Stimulated activated CD4-positive, alpha-beta T cell treated with anti-CD3 and anti-CD28 coated beads, Interleukin-4, amount 100 ng/mL, for 48 hours (primary cell): ENCODE results near the gene SNX8.

Experiments
- DNase-seq, 2 donors: peaks; one replicate each; pipeline ENCODE4 v3.0.0-alpha.2; 2020; ENCODE audit warnings: low read depth in 2 of 2

Gene SNX8

DNA sequence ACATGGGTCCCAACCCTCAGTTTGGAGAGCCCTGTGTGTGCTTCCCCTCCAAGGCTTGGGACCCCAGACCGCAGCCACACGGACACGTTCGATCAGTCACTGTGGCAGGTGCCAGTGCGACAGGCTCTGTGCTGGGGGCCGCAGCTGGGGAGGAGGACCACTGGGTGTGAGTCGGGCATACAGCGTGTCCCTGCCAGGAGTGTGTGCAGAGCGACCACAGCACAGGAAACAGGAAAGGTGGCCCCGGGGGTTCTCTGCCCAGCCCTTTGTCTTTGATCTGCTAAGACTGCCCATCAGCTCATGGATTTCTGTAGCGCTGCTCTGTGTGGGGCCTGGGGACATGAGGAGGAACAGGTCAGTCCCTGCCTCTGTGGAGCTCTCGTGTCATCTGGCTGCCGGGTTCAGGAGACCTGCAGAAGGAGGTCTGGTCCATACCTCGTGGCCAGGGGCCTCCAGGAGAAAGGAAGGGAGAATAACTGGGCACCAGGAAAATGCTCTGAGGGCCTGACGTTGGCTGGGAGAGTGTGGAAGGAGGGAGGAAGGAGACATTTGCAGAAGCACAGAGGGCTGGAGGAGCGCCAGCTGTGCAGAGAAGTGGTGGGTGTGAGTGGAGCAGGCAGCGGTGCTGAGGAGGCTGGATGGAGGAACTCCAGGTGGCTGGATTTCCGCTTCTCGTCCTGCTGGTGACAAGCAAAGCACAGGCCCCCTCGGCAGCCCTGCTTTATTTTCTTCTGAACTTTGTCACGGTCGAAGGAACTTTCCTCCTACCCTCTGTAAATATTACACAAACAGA, 68.2 kb downstream of the SNX8 start:
- DNase-seq: no peak

DNA sequence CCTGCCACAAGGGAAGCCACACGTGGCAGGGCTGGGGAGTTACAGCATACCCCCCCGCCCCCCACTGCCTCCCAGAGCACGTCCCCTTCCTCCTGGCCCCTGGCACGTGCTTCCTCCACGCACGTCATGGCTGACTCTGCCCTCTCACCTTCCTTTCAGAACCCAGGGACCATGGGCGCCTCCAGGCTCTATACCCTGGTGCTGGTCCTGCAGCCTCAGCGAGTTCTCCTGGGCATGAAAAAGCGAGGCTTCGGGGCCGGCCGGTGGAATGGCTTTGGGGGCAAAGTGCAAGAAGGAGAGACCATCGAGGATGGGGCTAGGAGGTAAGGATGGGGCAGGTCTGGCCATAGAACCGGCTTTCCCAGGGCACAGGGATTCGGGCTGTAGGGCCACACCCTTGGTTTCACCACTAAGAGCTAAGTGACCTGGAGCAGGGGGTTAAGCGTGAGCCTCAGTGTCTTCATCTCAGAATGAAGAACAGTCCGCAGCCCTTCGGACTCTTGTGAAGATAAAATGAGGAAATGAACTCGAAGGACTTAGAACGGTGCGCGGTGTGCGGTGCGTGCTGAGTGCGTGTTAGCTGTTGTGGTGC, 69.7 kb downstream of the SNX8 start:
- DNase-seq: no peak

DNA sequence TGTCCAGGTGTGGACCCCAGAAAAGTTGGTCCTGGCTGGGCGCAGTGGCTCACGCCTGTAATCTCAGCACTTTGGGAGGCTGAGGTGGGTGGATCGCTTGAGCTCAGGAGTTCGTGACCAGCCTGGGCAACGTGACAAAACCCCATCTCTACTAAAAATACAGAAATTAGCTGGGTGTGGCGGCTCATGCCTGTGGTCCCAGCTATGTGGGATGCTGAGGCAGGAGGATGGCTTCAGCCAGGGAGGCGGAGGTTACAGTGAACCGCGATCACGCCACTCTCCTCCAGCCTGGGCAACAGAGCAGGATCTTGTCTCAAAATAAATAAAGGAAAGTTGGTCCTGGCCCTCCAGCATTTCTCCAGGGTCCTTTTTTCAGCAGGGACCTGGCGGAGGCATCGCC, 70.8 kb downstream of the SNX8 start:
- no peak for DNase-seq

- no peak for DNase-seq
These were observed 71.5 kb downstream of the SNX8 start for GRCh38 chr7:2242541-2243429.

DNA sequence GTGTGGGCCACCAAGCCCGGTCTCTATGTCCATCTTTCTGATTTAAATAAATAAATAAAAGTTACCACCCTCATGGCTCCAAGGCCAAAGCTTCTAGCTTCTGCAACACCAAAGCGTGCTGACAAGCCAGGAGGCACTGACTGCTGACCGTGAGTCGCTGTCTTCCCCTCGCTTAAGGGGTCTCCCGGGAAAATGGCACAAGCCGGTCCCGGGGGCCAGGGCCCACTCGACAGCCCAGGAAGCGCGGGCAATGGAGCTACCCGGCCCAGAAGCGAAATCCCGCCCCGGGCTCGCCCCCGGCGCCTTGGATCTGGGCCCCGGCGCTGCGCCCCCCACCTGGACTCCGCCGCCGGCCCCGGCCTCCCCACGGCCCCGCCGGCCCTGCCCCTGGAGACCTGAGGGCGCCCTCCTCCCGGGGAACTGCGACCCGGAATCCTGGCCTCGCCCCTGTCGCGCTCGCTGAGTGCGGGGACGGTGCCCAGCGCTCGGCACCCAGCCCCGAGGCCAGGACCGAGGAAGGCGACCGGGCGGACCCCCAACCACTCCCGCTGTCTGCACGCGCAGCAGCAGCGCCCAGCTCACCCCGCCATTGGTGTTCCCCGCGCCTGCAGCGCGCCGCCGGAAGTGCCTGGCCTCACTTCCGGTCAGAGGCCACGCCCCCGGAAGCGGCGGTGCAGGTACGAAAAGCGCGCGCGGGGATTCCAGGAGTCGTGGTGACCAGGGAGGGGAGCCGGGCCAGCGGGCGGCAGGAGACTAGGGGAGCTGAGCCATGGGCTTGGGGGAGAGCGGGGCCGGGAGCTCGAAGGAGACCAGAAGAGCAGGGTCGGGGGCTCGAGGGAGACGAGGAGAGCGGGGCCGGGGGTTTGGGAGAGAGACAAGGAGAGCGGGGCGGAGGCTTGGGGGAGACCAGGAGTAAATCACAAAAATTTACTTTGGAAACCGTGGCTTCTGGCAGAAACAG, 72.4 kb downstream of the SNX8 start, which contains the start of the genes MRM2 and NUDT1:
TSS of gene MRM2 (minus strand) at position 626 of the 961 bp plus-strand sequence. CDS start at position 590, 36 bp downstream.
TSS of gene NUDT1 (plus strand) at position 647 of the 961 bp plus-strand sequence. CDS start 2,349 bp downstream, outside the sequence.
- peak; percentile 72 to 73 for DNase-seq

- DNase-seq: no peak
These were observed 75.0 kb downstream of the SNX8 start for GRCh38 chr7:2239242-2239641.

- no peak for DNase-seq
These were observed 77.1 kb downstream of the SNX8 start for GRCh38 chr7:2237109-2237602.

- DNase-seq: no peak
These were observed 80.3 kb downstream of the SNX8 start for GRCh38 chr7:2233926-2234325.

- DNase-seq: peak; percentile 84
These were observed 81.3 kb downstream of the SNX8 start, which contains the start of gene MAD1L1 for GRCh38 chr7:2232766-2233520. TSS of gene MAD1L1 (minus strand) at chr7:2232945. CDS start at chr7:2230133, 2,812 bp downstream.

- no peak for DNase-seq
These were observed 82.1 kb downstream of the SNX8 start for GRCh38 chr7:2231992-2232765.

DNA sequence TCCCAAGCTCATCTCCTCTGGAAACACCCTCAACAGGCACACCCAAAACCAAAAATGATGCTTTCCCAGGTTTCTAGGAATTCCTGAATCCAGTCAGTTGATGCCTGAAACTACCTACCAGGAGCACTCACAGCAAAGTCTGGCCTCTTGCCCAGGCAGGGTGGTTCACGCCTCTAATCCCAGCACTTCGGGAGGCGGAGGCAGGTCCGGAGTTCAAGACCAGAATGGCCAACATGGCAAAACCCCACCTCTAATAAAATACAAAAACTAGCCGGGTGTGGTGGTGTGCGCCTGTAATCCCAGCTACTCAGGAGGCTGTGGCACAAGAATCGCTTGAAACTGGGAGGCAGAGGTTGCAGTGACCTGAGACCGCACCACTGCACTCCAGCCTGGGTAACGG, 83.4 kb downstream of the SNX8 start:
- no peak for DNase-seq

- DNase-seq: no peak
These were observed 84.0 kb downstream of the SNX8 start for GRCh38 chr7:2230226-2230625.

DNA sequence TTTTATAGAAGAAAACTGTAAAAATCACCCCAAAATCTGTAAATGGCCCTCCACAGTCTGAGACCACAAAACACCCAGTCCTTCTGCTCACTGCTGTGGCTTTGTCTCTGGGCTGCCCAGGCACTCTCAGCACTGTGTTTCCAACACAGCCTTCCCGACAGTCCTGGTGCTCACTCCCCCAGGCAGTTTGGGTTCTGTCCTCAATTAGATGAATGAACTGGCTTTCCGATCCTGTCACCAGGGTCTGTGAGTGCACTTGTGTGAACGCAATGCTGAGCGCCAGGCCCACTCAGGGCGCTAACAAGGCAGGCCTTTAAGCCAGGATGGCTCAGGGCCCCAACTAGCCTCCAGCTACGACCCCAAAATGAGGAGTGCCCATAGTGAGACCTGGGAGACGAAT, 84.8 kb downstream of the SNX8 start:
- no peak for DNase-seq

GRCh38 chr7:2228921-2229320, 85.3 kb downstream of the SNX8 start:
- DNase-seq: no peak

- no peak for DNase-seq
These were observed 86.5 kb downstream of the SNX8 start for GRCh38 chr7:2227699-2228098.

- no peak for DNase-seq
These were observed 88.4 kb downstream of the SNX8 start for GRCh38 chr7:2225830-2226229.

GRCh38 chr7:2225336-2225735, 88.9 kb downstream of the SNX8 start:
- no peak for DNase-seq

GRCh38 chr7:2224934-2225333, 89.3 kb downstream of the SNX8 start:
- DNase-seq: no peak

- DNase-seq: no peak
These were observed 89.7 kb downstream of the SNX8 start for GRCh38 chr7:2224491-2224928.
